Ovary (tissue), 3 donors: ENCODE results near the gene LIFR.

Source experiments
- CTCF ChIP-seq, 3 donors: fragments of 450-650 bp in 2 of 3; fragments of 200-600 bp in 1 of 3; IDR thresholded peaks; one replicate each; pipeline versions ENCODE4 v1.5.1 to v1.8.0; 2016 to 2022; ENCODE audit warnings: antibody characterized with exemption in 3 of 3, mild to moderate bottlenecking in 1 of 3
- POLR2A ChIP-seq: fragments of 450-650 bp; IDR thresholded peaks from one replicate; pipeline ENCODE4 v1.6.1; 2017; ENCODE audit warnings: antibody characterized with exemption, mild to moderate bottlenecking, moderate library complexity
- donor health status: DM: no; HTN: no; CAD: no.

- TF ChIP-seq CTCF (IDR thresholded peaks at IDR 0.05) (no peak), POLR2A (no peak)
Measured at GRCh38 chr5:38451074-38451725, 105.2 kb downstream of the LIFR start.
